H1 (cell line): ENCODE results near the gene POLR2L. TPM values are rescaled to one million over a fixed set of nuclear protein-coding genes. Genes with fewer than 3 reads are reported as not detected.

Source experiments
- CBX8 ChIP-seq: fragments of 300-800, 300-1000 bp; sonication (generic); IDR thresholded peaks from 2 replicates; pipeline ENCODE4 v1.7.1; 2016; ENCODE audit warnings: low read depth, low read length, borderline replicate concordance
- CEBPB ChIP-seq: IDR thresholded peaks from 2 replicates; pipeline ENCODE4 v1.6.1; 2012; ENCODE audit warnings: low read depth, low read length
- CHD2 ChIP-seq: IDR thresholded peaks from 2 replicates; pipeline ENCODE4 v1.6.1; 2012; ENCODE audit warnings: low read length, improper control_type of control experiment
- CREB1 ChIP-seq: IDR thresholded peaks from 2 replicates; pipeline ENCODE4 v1.6.1; 2012; ENCODE audit warnings: inconsistent platforms
- E2F6 ChIP-seq: IDR thresholded peaks from 2 replicates; pipeline ENCODE4 v1.6.1; 2012; ENCODE audit warnings: inconsistent platforms
- HDAC2 ChIP-seq, 2 experiments: fragments of 300-600 bp in 1 of 2; sonication (generic) in 1 of 2; IDR thresholded peaks; 2 replicates each; pipeline ENCODE4 v1.6.1; 2011 to 2012; ENCODE audit warnings: low read depth in 2 of 2, low read length in 2 of 2, mild to moderate bottlenecking in 2 of 2, moderate library complexity in 2 of 2, borderline replicate concordance in 1 of 2, inconsistent platforms in 1 of 2
- KDM1A ChIP-seq: fragments of 200-600, 300-600 bp; sonication (generic); IDR thresholded peaks from 2 replicates; pipeline ENCODE4 v1.7.1; 2016; ENCODE audit warnings: mild to moderate bottlenecking, low read length, borderline replicate concordance
- KDM4A ChIP-seq: IDR thresholded peaks from one replicate; pipeline ENCODE4 v1.7.1; 2012; ENCODE audit warnings: low read depth, mild to moderate bottlenecking, moderate library complexity, low read length, inconsistent platforms; ENCODE audit not compliant: severe bottlenecking
- NRF1 ChIP-seq: IDR thresholded peaks from 2 replicates; pipeline ENCODE4 v1.6.1; 2011; ENCODE audit warnings: mild to moderate bottlenecking, low read depth, low read length, improper control_type of control experiment
- POLR2A ChIP-seq, 2 experiments: IDR thresholded peaks; 1 replicate in 1 of 2; 2 replicates in 1 of 2; pipeline ENCODE4 v1.6.1; 2011; ENCODE audit warnings: low read depth in 2 of 2, low read length in 2 of 2, mild to moderate bottlenecking in 2 of 2; ENCODE audit errors: control extremely low read depth in 1 of 2
- POLR2AphosphoS5 ChIP-seq: IDR thresholded peaks from 2 replicates; pipeline ENCODE4 v1.6.1; 2011; ENCODE audit warnings: low read depth, low read length
- POU5F1 ChIP-seq: IDR thresholded peaks from 2 replicates; pipeline ENCODE4 v1.6.1; 2011; ENCODE audit warnings: low read depth, mild to moderate bottlenecking, low read length, moderate library complexity
- RAD21 ChIP-seq, 2 experiments: IDR thresholded peaks in 1 of 2; conservative IDR thresholded peaks in 1 of 2; 2 replicates each; pipeline ENCODE4 v1.6.1; 2011; ENCODE audit warnings: low read depth in 2 of 2, low read length in 2 of 2, improper control_type of control experiment in 1 of 2, inconsistent platforms in 1 of 2, mild to moderate bottlenecking in 1 of 2, moderate library complexity in 1 of 2
- RBBP5 ChIP-seq: IDR thresholded peaks from 2 replicates; pipeline ENCODE4 v1.7.1; 2012; ENCODE audit warnings: low read depth, mild to moderate bottlenecking, inconsistent platforms, low read length, moderate library complexity, borderline replicate concordance
- SIN3A ChIP-seq, 2 experiments: IDR thresholded peaks in 1 of 2; conservative IDR thresholded peaks in 1 of 2; 2 replicates each; pipeline ENCODE4 v1.6.1; 2011 to 2012; ENCODE audit warnings: low read length in 2 of 2, improper control_type of control experiment in 1 of 2, low read depth in 1 of 2, mild to moderate bottlenecking in 1 of 2
- SIRT6 ChIP-seq: IDR thresholded peaks from one replicate; pipeline ENCODE4 v1.7.1; 2012; ENCODE audit warnings: low read length, inconsistent platforms
- SIX5 ChIP-seq: IDR thresholded peaks from 2 replicates; pipeline ENCODE4 v1.6.1; 2011; ENCODE audit warnings: mild to moderate bottlenecking, low read depth, low read length
- SP1 ChIP-seq: IDR thresholded peaks from 2 replicates; pipeline ENCODE4 v1.6.1; 2011; ENCODE audit warnings: low read depth, low read length
- SRF ChIP-seq: IDR thresholded peaks from 2 replicates; pipeline ENCODE4 v1.6.1; 2011; ENCODE audit warnings: mild to moderate bottlenecking, low read depth, low read length, moderate library complexity
- TAF1 ChIP-seq: IDR thresholded peaks from 2 replicates; pipeline ENCODE4 v1.6.1; 2011; ENCODE audit warnings: mild to moderate bottlenecking, low read depth, low read length
- TCF12 ChIP-seq: IDR thresholded peaks from 2 replicates; pipeline ENCODE4 v1.6.1; 2011; ENCODE audit warnings: low read depth, mild to moderate bottlenecking, low read length
- TEAD4 ChIP-seq: IDR thresholded peaks from 2 replicates; pipeline ENCODE4 v1.6.1; 2012; ENCODE audit warnings: low read depth, low read length, inconsistent platforms, mixed read lengths
- YY1 ChIP-seq: IDR thresholded peaks from 2 replicates; pipeline ENCODE4 v1.6.1; 2011; ENCODE audit warnings: low read depth, mild to moderate bottlenecking, low read length
- ZNF274 ChIP-seq: IDR thresholded peaks from 2 replicates; pipeline ENCODE4 v1.7.0; 2012; ENCODE audit warnings: low read length, borderline replicate concordance; ENCODE audit errors: extremely low read depth
- polyA plus RNA-seq, 7 experiments: library from polyadenylated mRNA; depleted of rRNA in 3 of 7; stranded (reverse) in 5 of 7; unstranded in 2 of 7; fragments of >200 nt in 5 of 7; fragments of 200-250 nt in 2 of 7; gene quantifications; 1 replicate in 5 of 7; 2 replicates in 1 of 7; 4 replicates in 1 of 7; pipeline versions ENCODE4 v1.2.1 to v1.2.3, GENCODE V29; 2011 to 2013; ENCODE audit warnings: missing spikeins in 2 of 7, mixed read lengths in 2 of 7
- total RNA-seq: library from RNA; stranded (reverse); fragmentation: NEBNext Ultra II Directional; extraction: Animal tissue kit (Norgen Biotek cat#: 25700); gene quantifications from 2 replicates; pipeline ENCODE4 v1.2.1, GENCODE V29; 2021

Gene POLR2L
- total and polyA plus RNA-seq, 2 of the 8 experiments (the other 6 are each of a cell fraction or from before 2014, with no cell fraction given) = 140 to 151 TPM

GRCh38 chr11:843818-844692 is 1.7 kb upstream of the POLR2L start (continued):
- TF ChIP-seq SP1 (peak; percentile 84; the same call in 1 of the 2 replicates), SIN3A (conservative IDR thresholded peaks at IDR 0.05 in 1 of 2, IDR thresholded peaks at IDR 0.05 in 1 of 2; ENCODE audit: low read depth in 1 of 2, low read length in 2 of 2) (peak; percentile 93 to 95; a peak in 3 of 4 replicates), KDM4A (peak; percentile 52), CEBPB (no peak), NRF1 (no peak), ZNF274 (no peak), RAD21 (IDR thresholded peaks at IDR 0.05 in 1 of 2, conservative IDR thresholded peaks at IDR 0.05 in 1 of 2; ENCODE audit: low read depth in 2 of 2, low read length in 2 of 2) (no peak), E2F6 (no peak), CREB1 (peak; percentile 28; the same call in 1 of the 2 replicates), TEAD4 (peak; percentile 100), TAF1 (peak; percentile 63), POLR2AphosphoS5 (0 out of 2 replicates have a peak, but pooled peaks have one; percentile 53), RBBP5 (peak; percentile 59; the same call in 1 of the 2 replicates), YY1 (peak; percentile 80), POLR2A (IDR thresholded peaks at IDR 0.05; ENCODE audit: control extremely low read depth in 1 of 2, low read depth in 2 of 2, low read length in 2 of 2) (no peak; a peak in 1 of 3 replicates), HDAC2 (IDR thresholded peaks at IDR 0.05; ENCODE audit: borderline replicate concordance in 1 of 2, low read depth in 2 of 2, low read length in 2 of 2) (no peak; a peak in 1 of 4 replicates), SIX5 (no peak), POU5F1 (no peak), KDM1A (peak; percentile 13; the same call in 1 of the 2 replicates), CHD2 (0 out of 2 replicates have a peak, but pooled peaks have one; percentile 6), CBX8 (no peak), SRF (no peak), SIRT6 (no peak), TCF12 (0 out of 2 replicates have a peak, but pooled peaks have one; percentile 26)
